ENCODE results near the gene C1R.

Gene C1R

GRCh38 chr12:7096979-7097378 lies 4.7 kb upstream of the C1R start:
- DNase-seq (ENCODE audit: low read depth), result no peak

GRCh38 chr12:7096006-7096932 lies 4.0 kb upstream of the C1R start:
- DNase-seq (ENCODE audit: low read depth), result no peak

GRCh38 chr12:7093892-7094291 lies 1.6 kb upstream of the C1R start:
- no peak for DNase-seq (ENCODE audit: low read depth)

GRCh38 chr12:7093486-7093885 lies 1.2 kb upstream of the C1R start:
- no peak for DNase-seq (ENCODE audit: low read depth)

GRCh38 chr12:7092986-7093460 lies 778 bp upstream of the C1R start:
- DNase-seq (ENCODE audit: low read depth), result no peak

- no peak for DNase-seq (ENCODE audit: low read depth)
Observed at GRCh38 chr12:7091660-7092228, 501 bp downstream of the C1R start.

GRCh38 chr12:7091171-7091570 lies 1.1 kb downstream of the C1R start:
- no peak for DNase-seq (ENCODE audit: low read depth)

- no peak for DNase-seq (ENCODE audit: low read depth)
Observed at GRCh38 chr12:7090222-7090998, 1.8 kb downstream of the C1R start.

GRCh38 chr12:7089196-7089871 lies 2.9 kb downstream of the C1R start:
- no peak for DNase-seq (ENCODE audit: low read depth)

GRCh38 chr12:7083125-7083524 lies 9.1 kb downstream of the C1R start:
- no peak for DNase-seq (ENCODE audit: low read depth)

GRCh38 chr12:7081037-7081436 lies 11.2 kb downstream of the C1R start:
- DNase-seq (ENCODE audit: low read depth), result no peak

- DNase-seq (ENCODE audit: low read depth), result no peak
Observed at GRCh38 chr12:7079826-7080125, 12.5 kb downstream of the C1R start.

- DNase-seq (ENCODE audit: low read depth), result no peak
Observed at GRCh38 chr12:7078163-7078562, 14.1 kb downstream of the C1R start.

- no peak for DNase-seq (ENCODE audit: low read depth)
Observed at GRCh38 chr12:7076493-7076892, 15.8 kb downstream of the C1R start.

GRCh38 chr12:7075939-7076338 lies 16.3 kb downstream of the C1R start:
- no peak for DNase-seq (ENCODE audit: low read depth)

GRCh38 chr12:7075518-7075917 lies 16.7 kb downstream of the C1R start:
- no peak for DNase-seq (ENCODE audit: low read depth)

GRCh38 chr12:7073946-7074345 lies 18.3 kb downstream of the C1R start:
- no peak for DNase-seq (ENCODE audit: low read depth)

- DNase-seq (ENCODE audit: low read depth), result no peak
Observed at GRCh38 chr12:7072554-7072953, 19.7 kb downstream of the C1R start.

GRCh38 chr12:7072035-7072434 lies 20.2 kb downstream of the C1R start:
- no peak for DNase-seq (ENCODE audit: low read depth)

- no peak for DNase-seq (ENCODE audit: low read depth)
Observed at GRCh38 chr12:7069386-7069785, 22.9 kb downstream of the C1R start.

- DNase-seq (ENCODE audit: low read depth), result no peak
Observed at GRCh38 chr12:7068994-7069346, 23.3 kb downstream of the C1R start.

GRCh38 chr12:7068240-7068993 lies 23.8 kb downstream of the C1R start:
- no peak for DNase-seq (ENCODE audit: low read depth)
